Tibial artery (tissue), 4 donors: ENCODE measurements around the gene DROSHA.

ENCODE experiments used
- DNase-seq, 2 donors: peaks; one replicate each; pipeline ENCODE4 v3.0.0-alpha.2; 2019
- H3K27ac ChIP-seq, 2 donors: fragments of 200-600 bp; sonication (generic) in 1 of 2; 1 replicate in 1 of 2; 2 replicates in 1 of 2; pipeline ENCODE4 v1.5.1; 2018 to 2019; ENCODE audit warnings: mild to moderate bottlenecking in 1 of 2
- H3K27me3 ChIP-seq, 2 donors: fragments of 200-600 bp; sonication (generic) in 1 of 2; one replicate each; pipeline versions ENCODE4 v1.5.1 to v1.6.0; 2016 to 2019
- H3K36me3 ChIP-seq, 3 donors: fragments of 200-600 bp; sonication (generic) in 2 of 3; one replicate each; pipeline ENCODE4 v1.5.1; 2016 to 2019; ENCODE audit warnings: mild to moderate bottlenecking in 2 of 3
- H3K4me1 ChIP-seq, 4 donors: fragments of 200-600 bp; sonication (generic) in 2 of 4; 1 replicate in 3 of 4; 2 replicates in 1 of 4; pipeline ENCODE4 v1.5.1; 2016 to 2019
- H3K4me3 ChIP-seq, 2 donors: fragments of 200-600 bp; sonication (generic) in 1 of 2; 1 replicate in 1 of 2; 2 replicates in 1 of 2; pipeline ENCODE4 v1.5.1; 2018 to 2019; ENCODE audit warnings: mild to moderate bottlenecking in 2 of 2
- H3K9me3 ChIP-seq, 3 donors: fragments of 200-600 bp; sonication (generic) in 1 of 3; one replicate each; pipeline ENCODE4 v1.5.1; 2016 to 2019
- CTCF ChIP-seq, 2 experiments: fragments of 200-600 bp in 1 of 2; fragments of 450-650 bp in 1 of 2; IDR thresholded peaks; one replicate each; pipeline ENCODE4 v1.5.1; 2017 to 2019; ENCODE audit warnings: antibody characterized with exemption in 2 of 2, mild to moderate bottlenecking in 1 of 2, moderate library complexity in 1 of 2
- intact Hi-C: fragments of 100-400 bp; cut with DNase I; formaldehyde crosslinking; loops from one replicate; pipeline ENCODE4 v1.15.0; 2023; ENCODE audit warnings: low total_unique reads

DROSHA gene

GRCh38 chr5:31471040-31471439 is 60.9 kb downstream of the DROSHA start:
- Histone ChIP-seq H3K27ac (no peak overlapping the region), H3K9me3 (no peaks in the 10 kb centered on the region), H3K4me1 (no peaks in the 10 kb centered on the region), H3K4me3 (no peak overlapping the region), H3K36me3 (peaks cover 20 to 51% (median 29%) of the 10 kb centered on the region in 3 donors), H3K27me3 (no peaks in the 10 kb centered on the region)
- intact Hi-C loops, result no loop called here
- no peak for TF ChIP-seq CTCF (IDR thresholded peaks at IDR 0.05)
- no peak for DNase-seq

DNA sequence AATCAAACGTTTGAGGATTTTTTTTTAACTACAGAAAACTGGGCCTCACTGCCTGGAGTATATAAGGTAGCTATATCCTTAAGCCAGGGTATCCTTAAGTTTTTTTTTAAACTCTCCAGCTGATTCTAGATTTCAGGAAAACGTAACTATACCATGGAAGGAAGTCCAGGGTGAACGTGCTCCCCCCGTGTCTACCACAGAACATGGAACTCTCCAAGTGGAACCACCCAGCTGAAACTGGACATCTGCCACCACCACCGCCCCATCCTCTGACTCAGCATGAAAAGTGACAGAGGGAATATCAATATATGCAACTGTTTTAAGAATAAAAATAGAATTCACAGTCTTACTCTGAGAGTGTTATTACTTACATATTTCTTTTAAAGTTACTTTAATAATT is 61.3 kb downstream of the DROSHA start:
- H3K4me3 ChIP-seq, result no peak overlapping the region
- H3K27ac ChIP-seq, result no peak overlapping the region
- no peaks in the 10 kb centered on the region for H3K4me1 ChIP-seq
- peaks cover 21 to 51% (median 30%) of the 10 kb centered on the region in 3 donors for H3K36me3 ChIP-seq
- no peak for TF ChIP-seq CTCF (IDR thresholded peaks at IDR 0.05)
- intact Hi-C loops, result no loop called here
- H3K9me3 ChIP-seq, result no peaks in the 10 kb centered on the region
- peak; percentile 66 to 67 for DNase-seq
- no peaks in the 10 kb centered on the region for H3K27me3 ChIP-seq

DNA sequence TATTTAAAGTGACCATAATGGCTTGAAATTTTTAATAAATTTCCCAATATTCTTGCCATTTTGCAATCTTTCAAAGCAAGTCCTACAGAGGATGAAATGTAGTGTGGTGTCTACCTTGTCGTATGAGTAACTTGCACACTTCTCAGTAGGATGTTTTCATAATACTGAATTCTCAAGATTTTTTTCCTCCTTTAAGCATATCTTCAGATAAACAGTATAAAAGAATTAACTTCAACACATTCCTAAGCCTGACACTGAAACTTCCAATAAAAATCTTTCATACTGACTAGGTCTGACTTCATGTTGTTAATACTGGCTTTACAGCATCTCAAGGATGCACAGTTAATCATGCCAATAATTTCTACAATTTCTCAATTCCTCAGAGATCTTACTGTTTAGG is 62.0 kb downstream of the DROSHA start:
- no peak for TF ChIP-seq CTCF (IDR thresholded peaks at IDR 0.05)
- H3K4me3 ChIP-seq, result no peak overlapping the region
- no peaks in the 10 kb centered on the region for H3K9me3 ChIP-seq
- no peaks in the 10 kb centered on the region for H3K4me1 ChIP-seq
- peaks cover 28 to 54% (median 30%) of the 10 kb centered on the region in 3 donors for H3K36me3 ChIP-seq
- no peaks in the 10 kb centered on the region for H3K27me3 ChIP-seq
- intact Hi-C loops, result no loop called here
- H3K27ac ChIP-seq, result no peak overlapping the region
- no peak for DNase-seq

DNA sequence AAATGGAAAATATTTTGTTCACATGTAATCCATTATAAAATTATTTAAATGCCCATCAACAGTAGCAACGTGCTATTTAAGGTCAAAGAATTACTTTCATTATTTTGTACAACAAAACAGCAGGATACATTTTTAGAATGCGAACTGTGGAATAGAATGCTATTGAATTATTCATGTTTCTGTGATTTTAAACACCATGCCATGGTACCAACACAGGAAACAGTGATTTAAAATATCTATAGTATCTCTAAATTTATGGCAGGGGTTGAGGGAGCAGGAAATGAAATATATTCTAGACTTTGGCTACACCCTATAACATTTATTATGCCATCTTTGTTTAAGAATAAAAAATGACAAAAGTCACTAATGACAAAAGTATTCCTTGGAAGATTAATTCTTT is 62.4 kb downstream of the DROSHA start:
- intact Hi-C loops, result no loop called here
- Histone ChIP-seq H3K4me3 (no peak overlapping the region), H3K9me3 (no peaks in the 10 kb centered on the region), H3K27ac (no peak overlapping the region), H3K4me1 (no peaks in the 10 kb centered on the region), H3K36me3 (peaks cover 31 to 56% (median 32%) of the 10 kb centered on the region in 3 donors), H3K27me3 (no peaks in the 10 kb centered on the region)
- no peak for DNase-seq
- no peak for TF ChIP-seq CTCF (IDR thresholded peaks at IDR 0.05)

GRCh38 chr5:31465291-31465690 is 66.6 kb downstream of the DROSHA start:
- H3K4me1 ChIP-seq, result no peaks in the 10 kb centered on the region
- no peak overlapping the region for H3K4me3 ChIP-seq
- no peaks in the 10 kb centered on the region for H3K27me3 ChIP-seq
- intact Hi-C loops, result no loop called here
- TF ChIP-seq CTCF (IDR thresholded peaks at IDR 0.05), result no peak
- H3K36me3 ChIP-seq, result peaks cover 57 to 65% (median 64%) of the 10 kb centered on the region in 3 donors
- no peaks in the 10 kb centered on the region for H3K9me3 ChIP-seq
- DNase-seq, result no peak
- no peak overlapping the region for H3K27ac ChIP-seq

GRCh38 chr5:31464081-31464480 is 67.8 kb downstream of the DROSHA start:
- no peak for TF ChIP-seq CTCF (IDR thresholded peaks at IDR 0.05)
- Histone ChIP-seq H3K9me3 (no peaks in the 10 kb centered on the region), H3K4me3 (no peak overlapping the region), H3K27me3 (no peaks in the 10 kb centered on the region), H3K36me3 (peaks cover 69 to 76% (median 72%) of the 10 kb centered on the region in 3 donors), H3K4me1 (no peaks in the 10 kb centered on the region), H3K27ac (no peak overlapping the region)
- intact Hi-C loops, result no loop called here
- DNase-seq, result no peak
